ENCODE measurements around the gene SDR9C7. TPM values are rescaled to one million over a fixed set of nuclear protein-coding genes. Genes with fewer than 3 reads are reported as not detected.

Gene SDR9C7
- total RNA-seq, 1 donor from 2014 or later, result not detected

GRCh38 chr12:56873382-56873781, 60.8 kb downstream of the SDR9C7 start:
- H3K27me3 Mint-ChIP-seq (ENCODE audit: low read depth), result peaks cover 22% of the 10 kb centered on the region
- no peak for TF ChIP-seq CTCF (IDR thresholded peaks at IDR 0.05)
- H3K9me3 Mint-ChIP-seq (ENCODE audit: low read depth), result no peaks in the 10 kb centered on the region
- no peak for DNase-seq (ENCODE audit: low spot score)
- peaks cover 27% of the 10 kb centered on the region for H3K4me1 Mint-ChIP-seq (ENCODE audit: low read depth)
- no peaks in the 10 kb centered on the region for H3K36me3 Mint-ChIP-seq (ENCODE audit: low read depth)
- peak overlapping the region; percentile 22 for H3K27ac Mint-ChIP-seq (ENCODE audit: unreplicated experiment)
- H3K4me3 Mint-ChIP-seq (ENCODE audit: unreplicated experiment), result no peak overlapping the region

Other genes starting within 250 kb of the SDR9C7 start
- gene PTGES3, start 246.1 kb downstream of the SDR9C7 start, total RNA-seq, result 123 to 156 TPM (median 127 TPM) in 3 replicates
- gene NACA, start 209.1 kb downstream of the SDR9C7 start, total RNA-seq, result 483 to 537 TPM (median 513 TPM) in 3 replicates
- gene PRIM1, start 182.1 kb downstream of the SDR9C7 start, total RNA-seq, result 3.3 to 7.7 TPM (median 3.5 TPM) in 3 replicates
- 0.27 to 1.0 TPM (median 0.80 TPM) in 3 replicates for gene HSD17B6, start 171.1 kb downstream of the SDR9C7 start, total RNA-seq
- 0.10 TPM in 1 of 3 replicates, not detected in the others for gene RDH16, start 23.2 kb upstream of the SDR9C7 start, total RNA-seq
- gene ZBTB39, start 72.1 kb upstream of the SDR9C7 start, total RNA-seq, result 5.8 to 6.1 TPM (median 6.0 TPM) in 3 replicates
- not detected in 3 replicates for gene TAC3, start 82.1 kb upstream of the SDR9C7 start, total RNA-seq
- gene MYO1A, start 115.7 kb upstream of the SDR9C7 start, total RNA-seq, result 0.48 TPM in 1 of 3 replicates, not detected in the others
- gene NEMP1, start 144.4 kb upstream of the SDR9C7 start, total RNA-seq, result 11.7 to 14.7 TPM (median 12.9 TPM) in 3 replicates
- 30.7 to 32.5 TPM (median 31.1 TPM) in 3 replicates for gene NAB2, start 154.7 kb upstream of the SDR9C7 start, total RNA-seq
- gene STAT6, start 177.0 kb upstream of the SDR9C7 start, total RNA-seq, result 89.4 to 101 TPM (median 94.2 TPM) in 3 replicates
- 448 to 583 TPM (median 463 TPM) in 3 replicates for gene LRP1, start 194.1 kb upstream of the SDR9C7 start, total RNA-seq
- not detected in 3 replicates for gene LRP1-AS, start 213.2 kb upstream of the SDR9C7 start, total RNA-seq